K562 (cell line): ENCODE measurements around the gene FABP2. TPM values are rescaled to one million over a fixed set of nuclear protein-coding genes. Genes with fewer than 3 reads are reported as not detected.

Experiments used
- ATF1 ChIP-seq, 2 experiments: fragments of 450-650 bp in 1 of 2; IDR thresholded peaks; 2 replicates each; pipeline ENCODE4 v1.6.1; 2016; ENCODE audit warnings: missing compliant biosample characterization in 1 of 2, missing genetic modification characterization in 1 of 2
- HCFC1 ChIP-seq: IDR thresholded peaks from 2 replicates; pipeline ENCODE4 v1.6.1; 2012; ENCODE audit warnings: low read depth, low read length, improper control_type of control experiment
- KLF13 ChIP-seq: fragments of 450-650 bp; IDR thresholded peaks from 2 replicates; pipeline ENCODE4 v1.6.1; 2016; ENCODE audit warnings: missing genetic modification characterization, low read depth, mild to moderate bottlenecking, missing compliant biosample characterization, moderate library complexity, borderline replicate concordance
- NR2C1 ChIP-seq, 2 experiments: fragments of 450-650 bp; IDR thresholded peaks; 2 replicates each; pipeline ENCODE4 v1.6.1; 2017; ENCODE audit warnings: mild to moderate bottlenecking in 2 of 2, antibody characterized with exemption in 1 of 2, inconsistent platforms in 1 of 2, missing compliant biosample characterization in 1 of 2, missing genetic modification characterization in 1 of 2
- TAF1 ChIP-seq: IDR thresholded peaks from 2 replicates; pipeline ENCODE4 v1.6.1; 2011; ENCODE audit warnings: mild to moderate bottlenecking, low read length, moderate library complexity; ENCODE audit not compliant: insufficient read depth, control insufficient read depth, severe bottlenecking; ENCODE audit errors: extremely low read depth
- ZKSCAN8 ChIP-seq: fragments of 200-800 bp; sonication (Bioruptor generic); IDR thresholded peaks from 2 replicates; pipeline ENCODE4 v1.6.1; 2016; ENCODE audit warnings: missing genetic modification characterization, missing compliant biosample characterization
- ZNF175 ChIP-seq: fragments of 200-800 bp; sonication (Bioruptor generic); IDR thresholded peaks from 2 replicates; pipeline ENCODE4 v1.6.1; 2016; ENCODE audit warnings: low read depth, mild to moderate bottlenecking, missing genetic modification characterization, missing compliant biosample characterization
- ZNF232 ChIP-seq: sonication (generic); formaldehyde crosslinking; IDR thresholded peaks from 2 replicates; pipeline ENCODE4 v1.8.0; 2022; ENCODE audit warnings: mild to moderate bottlenecking, missing genetic modification reagents
- polyA plus RNA-seq, 8 experiments: library from polyadenylated mRNA; depleted of rRNA in 4 of 8; stranded (reverse) in 5 of 8; unstranded in 3 of 8; fragments of >200 nt; fragmentation: Nextera tagmentation in 2 of 8; fragmentation: Illumina TruSeq in 1 of 8; extraction: Ambion mirVana in 2 of 8; extraction: Trizol in 1 of 8; gene quantifications; 2 replicates each; pipeline versions ENCODE4 v1.2.1 to v1.2.3, GENCODE V29; 2011 to 2014; ENCODE audit warnings: inconsistent platforms in 1 of 8, missing spikeins in 1 of 8
- total RNA-seq, 7 experiments: library from RNA; depleted of rRNA in 6 of 7; stranded (reverse); fragments of >200 nt in 6 of 7; fragmentation: Illumina TruSeq in 2 of 7; extraction: Trizol in 2 of 7; gene quantifications; 2 replicates each; pipeline versions ENCODE4 v1.2.1 to v1.2.3, GENCODE V29; 2011 to 2021; ENCODE audit warnings: low replicate concordance in 1 of 7
- TF ChIP-seq, protein P1 (sequence below): fragments of 450-650 bp; IDR thresholded peaks from 2 replicates; pipeline ENCODE4 v1.6.1; 2016; ENCODE audit warnings: mild to moderate bottlenecking, moderate library complexity
- TF ChIP-seq, protein P2 (sequence below): fragments of 450-650 bp; IDR thresholded peaks from 2 replicates; pipeline ENCODE4 v1.6.1; 2016; ENCODE audit warnings: antibody characterized with exemption

FABP2 gene
- total and polyA plus RNA-seq, 9 of the 15 experiments (the other 6 are each of a cell fraction or from before 2014, with no cell fraction given): not detected

DNA sequence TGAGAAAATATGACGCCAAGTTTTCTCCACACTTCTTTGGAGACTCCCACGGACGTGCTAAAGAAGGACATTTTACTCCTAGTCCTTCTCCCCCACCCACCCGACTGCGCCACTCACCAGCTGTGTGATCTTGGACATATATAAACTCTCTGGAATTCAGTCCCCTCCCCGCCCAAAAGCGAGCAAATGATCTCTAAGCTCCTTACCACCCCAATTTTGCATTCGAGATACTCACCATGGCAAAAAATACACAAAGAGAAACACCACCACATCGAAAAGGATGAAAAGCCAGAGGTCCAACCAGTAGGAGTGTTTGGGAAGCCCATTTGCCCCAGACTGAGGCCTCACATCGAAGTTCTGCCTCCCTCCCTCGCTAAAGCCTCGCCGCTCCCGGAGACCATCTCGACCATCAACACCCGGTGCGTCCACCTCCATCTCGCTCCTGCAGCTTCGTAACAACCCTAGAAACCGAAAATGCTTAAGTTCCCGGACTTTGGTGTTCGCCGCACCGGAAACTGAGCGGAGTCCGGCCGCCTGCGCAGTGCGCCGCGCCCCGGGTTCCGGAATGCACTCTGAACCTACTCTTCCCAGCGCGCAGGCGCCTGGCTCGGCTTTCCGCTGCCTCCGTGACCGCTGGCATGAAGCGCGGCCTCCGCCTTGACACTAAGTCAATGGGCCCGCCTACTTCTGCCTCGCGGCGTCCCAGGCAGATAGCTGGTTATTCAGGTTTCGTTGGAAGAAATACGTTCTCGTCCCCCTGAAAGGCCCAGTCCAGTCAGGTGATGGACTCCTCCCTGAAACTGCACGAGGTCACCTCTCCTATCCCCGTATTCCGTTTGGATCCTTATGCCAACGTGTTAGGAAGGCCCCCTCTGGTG lies 21.6 kb downstream of the FABP2 start (continued):
- TF ChIP-seq, protein P1, sequence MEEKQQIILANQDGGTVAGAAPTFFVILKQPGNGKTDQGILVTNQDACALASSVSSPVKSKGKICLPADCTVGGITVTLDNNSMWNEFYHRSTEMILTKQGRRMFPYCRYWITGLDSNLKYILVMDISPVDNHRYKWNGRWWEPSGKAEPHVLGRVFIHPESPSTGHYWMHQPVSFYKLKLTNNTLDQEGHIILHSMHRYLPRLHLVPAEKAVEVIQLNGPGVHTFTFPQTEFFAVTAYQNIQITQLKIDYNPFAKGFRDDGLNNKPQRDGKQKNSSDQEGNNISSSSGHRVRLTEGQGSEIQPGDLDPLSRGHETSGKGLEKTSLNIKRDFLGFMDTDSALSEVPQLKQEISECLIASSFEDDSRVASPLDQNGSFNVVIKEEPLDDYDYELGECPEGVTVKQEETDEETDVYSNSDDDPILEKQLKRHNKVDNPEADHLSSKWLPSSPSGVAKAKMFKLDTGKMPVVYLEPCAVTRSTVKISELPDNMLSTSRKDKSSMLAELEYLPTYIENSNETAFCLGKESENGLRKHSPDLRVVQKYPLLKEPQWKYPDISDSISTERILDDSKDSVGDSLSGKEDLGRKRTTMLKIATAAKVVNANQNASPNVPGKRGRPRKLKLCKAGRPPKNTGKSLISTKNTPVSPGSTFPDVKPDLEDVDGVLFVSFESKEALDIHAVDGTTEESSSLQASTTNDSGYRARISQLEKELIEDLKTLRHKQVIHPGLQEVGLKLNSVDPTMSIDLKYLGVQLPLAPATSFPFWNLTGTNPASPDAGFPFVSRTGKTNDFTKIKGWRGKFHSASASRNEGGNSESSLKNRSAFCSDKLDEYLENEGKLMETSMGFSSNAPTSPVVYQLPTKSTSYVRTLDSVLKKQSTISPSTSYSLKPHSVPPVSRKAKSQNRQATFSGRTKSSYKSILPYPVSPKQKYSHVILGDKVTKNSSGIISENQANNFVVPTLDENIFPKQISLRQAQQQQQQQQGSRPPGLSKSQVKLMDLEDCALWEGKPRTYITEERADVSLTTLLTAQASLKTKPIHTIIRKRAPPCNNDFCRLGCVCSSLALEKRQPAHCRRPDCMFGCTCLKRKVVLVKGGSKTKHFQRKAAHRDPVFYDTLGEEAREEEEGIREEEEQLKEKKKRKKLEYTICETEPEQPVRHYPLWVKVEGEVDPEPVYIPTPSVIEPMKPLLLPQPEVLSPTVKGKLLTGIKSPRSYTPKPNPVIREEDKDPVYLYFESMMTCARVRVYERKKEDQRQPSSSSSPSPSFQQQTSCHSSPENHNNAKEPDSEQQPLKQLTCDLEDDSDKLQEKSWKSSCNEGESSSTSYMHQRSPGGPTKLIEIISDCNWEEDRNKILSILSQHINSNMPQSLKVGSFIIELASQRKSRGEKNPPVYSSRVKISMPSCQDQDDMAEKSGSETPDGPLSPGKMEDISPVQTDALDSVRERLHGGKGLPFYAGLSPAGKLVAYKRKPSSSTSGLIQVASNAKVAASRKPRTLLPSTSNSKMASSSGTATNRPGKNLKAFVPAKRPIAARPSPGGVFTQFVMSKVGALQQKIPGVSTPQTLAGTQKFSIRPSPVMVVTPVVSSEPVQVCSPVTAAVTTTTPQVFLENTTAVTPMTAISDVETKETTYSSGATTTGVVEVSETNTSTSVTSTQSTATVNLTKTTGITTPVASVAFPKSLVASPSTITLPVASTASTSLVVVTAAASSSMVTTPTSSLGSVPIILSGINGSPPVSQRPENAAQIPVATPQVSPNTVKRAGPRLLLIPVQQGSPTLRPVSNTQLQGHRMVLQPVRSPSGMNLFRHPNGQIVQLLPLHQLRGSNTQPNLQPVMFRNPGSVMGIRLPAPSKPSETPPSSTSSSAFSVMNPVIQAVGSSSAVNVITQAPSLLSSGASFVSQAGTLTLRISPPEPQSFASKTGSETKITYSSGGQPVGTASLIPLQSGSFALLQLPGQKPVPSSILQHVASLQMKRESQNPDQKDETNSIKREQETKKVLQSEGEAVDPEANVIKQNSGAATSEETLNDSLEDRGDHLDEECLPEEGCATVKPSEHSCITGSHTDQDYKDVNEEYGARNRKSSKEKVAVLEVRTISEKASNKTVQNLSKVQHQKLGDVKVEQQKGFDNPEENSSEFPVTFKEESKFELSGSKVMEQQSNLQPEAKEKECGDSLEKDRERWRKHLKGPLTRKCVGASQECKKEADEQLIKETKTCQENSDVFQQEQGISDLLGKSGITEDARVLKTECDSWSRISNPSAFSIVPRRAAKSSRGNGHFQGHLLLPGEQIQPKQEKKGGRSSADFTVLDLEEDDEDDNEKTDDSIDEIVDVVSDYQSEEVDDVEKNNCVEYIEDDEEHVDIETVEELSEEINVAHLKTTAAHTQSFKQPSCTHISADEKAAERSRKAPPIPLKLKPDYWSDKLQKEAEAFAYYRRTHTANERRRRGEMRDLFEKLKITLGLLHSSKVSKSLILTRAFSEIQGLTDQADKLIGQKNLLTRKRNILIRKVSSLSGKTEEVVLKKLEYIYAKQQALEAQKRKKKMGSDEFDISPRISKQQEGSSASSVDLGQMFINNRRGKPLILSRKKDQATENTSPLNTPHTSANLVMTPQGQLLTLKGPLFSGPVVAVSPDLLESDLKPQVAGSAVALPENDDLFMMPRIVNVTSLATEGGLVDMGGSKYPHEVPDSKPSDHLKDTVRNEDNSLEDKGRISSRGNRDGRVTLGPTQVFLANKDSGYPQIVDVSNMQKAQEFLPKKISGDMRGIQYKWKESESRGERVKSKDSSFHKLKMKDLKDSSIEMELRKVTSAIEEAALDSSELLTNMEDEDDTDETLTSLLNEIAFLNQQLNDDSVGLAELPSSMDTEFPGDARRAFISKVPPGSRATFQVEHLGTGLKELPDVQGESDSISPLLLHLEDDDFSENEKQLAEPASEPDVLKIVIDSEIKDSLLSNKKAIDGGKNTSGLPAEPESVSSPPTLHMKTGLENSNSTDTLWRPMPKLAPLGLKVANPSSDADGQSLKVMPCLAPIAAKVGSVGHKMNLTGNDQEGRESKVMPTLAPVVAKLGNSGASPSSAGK: peak; percentile 95
- TF ChIP-seq ZNF175 (CRISPR knock-in tag) (no peak), KLF13 (tag) (no peak), HCFC1 (peak; percentile 80), TAF1 (peak; percentile 73), ZKSCAN8 (CRISPR knock-in tag) (no peak), ATF1 (CRISPR knock-in tag; IDR thresholded peaks at IDR 0.05) (no peak), ATF1 (tag; IDR thresholded peaks at IDR 0.05) (peak; percentile 45; the same call in 1 of the 2 replicates), NR2C1 (IDR thresholded peaks at IDR 0.05) (peak; percentile 85), NR2C1 (tag; IDR thresholded peaks at IDR 0.05) (peak; percentile 90), ZNF232 (CRISPR knock-in tag) (0 out of 2 replicates have a peak, but pooled peaks have one; percentile 69)
- TF ChIP-seq, protein P2, sequence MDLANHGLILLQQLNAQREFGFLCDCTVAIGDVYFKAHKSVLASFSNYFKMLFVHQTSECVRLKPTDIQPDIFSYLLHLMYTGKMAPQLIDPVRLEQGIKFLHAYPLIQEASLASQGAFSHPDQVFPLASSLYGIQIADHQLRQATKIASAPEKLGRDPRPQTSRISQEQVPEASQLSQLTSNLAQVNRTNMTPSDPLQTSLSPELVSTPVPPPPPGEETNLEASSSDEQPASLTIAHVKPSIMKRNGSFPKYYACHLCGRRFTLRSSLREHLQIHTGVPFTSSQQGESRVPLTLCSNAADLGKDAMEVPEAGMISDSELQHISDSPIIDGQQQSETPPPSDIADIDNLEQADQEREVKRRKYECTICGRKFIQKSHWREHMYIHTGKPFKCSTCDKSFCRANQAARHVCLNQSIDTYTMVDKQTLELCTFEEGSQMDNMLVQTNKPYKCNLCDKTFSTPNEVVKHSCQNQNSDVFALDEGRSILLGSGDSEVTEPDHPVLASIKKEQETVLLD: peak; percentile 90
